Hypothalamus (tissue), 51 donors: ENCODE data around the gene L3MBTL3.

Source experiments
- DNase-seq, 51 donors: peaks; one replicate each; lab custom pipeline; 2025; lab: John Stamatoyannopoulos, UW

L3MBTL3 gene

GRCh38 chr6:130020907-130021629 is 2.7 kb downstream of the L3MBTL3 start:
- DNase-seq = peak; percentile 3 to 89 (median 54)

GRCh38 chr6:130026859-130027258 is 8.5 kb downstream of the L3MBTL3 start:
- DNase-seq = no peak

- no peak for DNase-seq
Measured at GRCh38 chr6:130027948-130028347, 9.6 kb downstream of the L3MBTL3 start.

GRCh38 chr6:130029163-130029562 is 10.8 kb downstream of the L3MBTL3 start:
- DNase-seq = no peak

- no peak for DNase-seq
Measured at GRCh38 chr6:130032758-130033340, 14.5 kb downstream of the L3MBTL3 start.

GRCh38 chr6:130033949-130034348 is 15.6 kb downstream of the L3MBTL3 start:
- DNase-seq = no peak

GRCh38 chr6:130034378-130035146 is 16.2 kb downstream of the L3MBTL3 start:
- DNase-seq = no peak

GRCh38 chr6:130035211-130035610 is 16.8 kb downstream of the L3MBTL3 start:
- DNase-seq = no peak

GRCh38 chr6:130037207-130037811 is 18.9 kb downstream of the L3MBTL3 start:
- DNase-seq = no peak

GRCh38 chr6:130041594-130041993 is 23.2 kb downstream of the L3MBTL3 start:
- no peak for DNase-seq

- no peak for DNase-seq
Measured at GRCh38 chr6:130043344-130043743, 25.0 kb downstream of the L3MBTL3 start.

GRCh38 chr6:130045622-130046021 is 27.2 kb downstream of the L3MBTL3 start:
- no peak for DNase-seq

- no peak for DNase-seq
Measured at GRCh38 chr6:130046671-130047070, 28.3 kb downstream of the L3MBTL3 start.

- no peak for DNase-seq
Measured at GRCh38 chr6:130047088-130047995, 29.0 kb downstream of the L3MBTL3 start.

GRCh38 chr6:130050230-130050629 is 31.8 kb downstream of the L3MBTL3 start:
- DNase-seq = no peak

- no peak for DNase-seq
Measured at GRCh38 chr6:130054725-130055124, 36.3 kb downstream of the L3MBTL3 start.

GRCh38 chr6:130055271-130055670 is 36.9 kb downstream of the L3MBTL3 start:
- DNase-seq = no peak

- DNase-seq = no peak
Measured at GRCh38 chr6:130057495-130057894, 39.1 kb downstream of the L3MBTL3 start.

GRCh38 chr6:130063806-130064205 is 45.4 kb downstream of the L3MBTL3 start:
- DNase-seq = no peak

- no peak for DNase-seq
Measured at GRCh38 chr6:130065609-130066156, 47.3 kb downstream of the L3MBTL3 start.
